Measurements from ENCODE around the gene SERPINE3.

Gene SERPINE3

DNA sequence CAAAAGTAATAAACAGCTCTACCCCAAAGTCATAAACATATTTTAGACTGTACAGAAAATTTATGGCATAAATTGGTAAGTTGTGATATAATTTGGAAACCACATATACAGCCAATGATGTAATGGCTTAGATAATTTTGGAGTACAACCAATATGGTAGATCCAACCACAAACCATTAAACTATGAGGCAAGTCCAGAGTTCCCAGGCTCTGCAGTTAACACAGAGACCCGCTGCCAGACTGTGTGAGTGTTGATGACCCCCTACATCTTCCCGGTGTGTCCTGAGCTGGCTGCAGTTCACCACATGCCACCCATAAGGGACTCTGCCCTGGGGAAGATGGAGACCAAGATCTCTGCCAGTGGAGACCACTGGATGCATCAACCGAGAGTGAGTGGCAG lies 9.9 kb upstream of the SERPINE3 start:
- H3K9me3 ChIP-seq (ENCODE audit: control insufficient read depth in 1 of 2, low read length in 2 of 2): no peaks in the 10 kb centered on the region
- H3K36me3 ChIP-seq (ENCODE audit: control insufficient read depth in 1 of 2, insufficient read depth in 2 of 2, low read length in 2 of 2): no peaks in the 10 kb centered on the region
- no peaks in the 10 kb centered on the region for H3K4me1 ChIP-seq (ENCODE audit: control insufficient read depth in 1 of 2, insufficient read depth in 2 of 2, low read length in 2 of 2)
- no peaks in the 10 kb centered on the region for H3K27me3 ChIP-seq (ENCODE audit: low read depth, low read length)
- H3K27ac ChIP-seq (ENCODE audit: low read length): no peak overlapping the region
- H3K4me3 ChIP-seq (ENCODE audit: low read depth in 1 of 2, low read length in 2 of 2): no peak overlapping the region

DNA sequence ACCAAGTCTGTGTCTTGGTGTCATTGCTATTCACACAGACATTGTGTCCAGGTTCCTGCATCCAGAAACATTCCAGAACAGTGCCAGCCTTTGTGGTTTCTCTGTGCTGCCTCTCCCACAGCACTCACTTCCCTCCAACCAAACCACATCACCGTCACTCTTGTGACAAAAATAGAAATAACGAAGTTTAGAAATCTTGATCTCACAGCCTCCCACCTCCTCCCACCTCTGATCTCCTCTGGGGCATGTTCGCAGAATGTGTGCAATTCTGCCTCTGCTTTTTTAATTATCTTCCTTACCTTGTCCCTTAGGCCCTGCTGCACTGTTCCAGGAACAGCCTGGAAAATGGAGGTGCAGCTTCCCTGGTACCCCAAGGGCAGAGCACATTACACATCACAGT lies 8.7 kb upstream of the SERPINE3 start:
- Histone ChIP-seq H3K9me3 (ENCODE audit: control insufficient read depth in 1 of 2, low read length in 2 of 2) (no peaks in the 10 kb centered on the region), H3K27ac (ENCODE audit: low read length) (no peak overlapping the region), H3K4me3 (ENCODE audit: low read depth in 1 of 2, low read length in 2 of 2) (no peak overlapping the region), H3K4me1 (ENCODE audit: control insufficient read depth in 1 of 2, insufficient read depth in 2 of 2, low read length in 2 of 2) (no peaks in the 10 kb centered on the region), H3K27me3 (ENCODE audit: low read depth, low read length) (no peaks in the 10 kb centered on the region), H3K36me3 (ENCODE audit: control insufficient read depth in 1 of 2, insufficient read depth in 2 of 2, low read length in 2 of 2) (no peaks in the 10 kb centered on the region)

- H3K4me3 ChIP-seq (ENCODE audit: low read depth in 1 of 2, low read length in 2 of 2): no peak overlapping the region
- no peaks in the 10 kb centered on the region for H3K4me1 ChIP-seq (ENCODE audit: control insufficient read depth in 1 of 2, insufficient read depth in 2 of 2, low read length in 2 of 2)
- no peaks in the 10 kb centered on the region for H3K36me3 ChIP-seq (ENCODE audit: control insufficient read depth in 1 of 2, insufficient read depth in 2 of 2, low read length in 2 of 2)
- H3K27me3 ChIP-seq (ENCODE audit: low read depth, low read length): no peaks in the 10 kb centered on the region
- no peak overlapping the region for H3K27ac ChIP-seq (ENCODE audit: low read length)
- no peaks in the 10 kb centered on the region for H3K9me3 ChIP-seq (ENCODE audit: control insufficient read depth in 1 of 2, low read length in 2 of 2)
Measured at GRCh38 chr13:51331354-51331861, 8.1 kb upstream of the SERPINE3 start.

DNA sequence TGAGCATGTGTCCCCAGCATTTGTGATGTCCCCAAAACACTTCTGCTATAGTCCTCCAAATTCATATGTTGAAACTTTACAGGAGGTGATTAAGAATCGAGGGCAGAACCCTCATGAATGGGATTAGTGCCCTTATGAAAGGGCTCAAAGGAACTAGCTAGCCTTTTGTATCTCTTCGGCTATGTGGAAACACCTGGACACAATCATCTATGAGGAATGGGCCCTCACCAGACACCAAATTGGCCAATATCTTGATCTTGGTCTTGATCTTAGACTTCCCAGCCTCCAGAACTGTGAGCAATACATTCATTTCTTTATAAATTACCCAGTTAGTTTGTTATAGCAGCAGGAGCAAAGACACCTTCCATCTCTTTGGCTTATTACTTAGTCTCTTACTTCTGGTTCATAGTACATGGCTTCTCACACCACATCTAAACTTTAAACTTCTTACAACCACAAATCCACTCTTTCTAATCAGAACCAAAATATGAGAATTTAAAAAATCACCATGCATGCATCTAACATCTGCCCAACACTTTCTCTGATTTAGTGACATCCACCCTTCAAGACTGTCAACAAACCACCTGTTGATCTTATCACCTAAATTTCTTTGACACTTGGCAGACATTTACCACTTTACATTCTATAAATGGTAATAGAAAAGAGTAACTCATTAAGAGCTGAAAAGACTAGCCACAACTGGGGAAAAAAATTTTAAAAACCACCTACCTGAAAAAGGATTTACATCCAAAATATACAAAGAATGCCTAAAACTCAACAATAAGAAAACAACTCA lies 6.7 kb upstream of the SERPINE3 start:
- Histone ChIP-seq H3K4me3 (ENCODE audit: low read depth in 1 of 2, low read length in 2 of 2) (no peak overlapping the region), H3K27me3 (ENCODE audit: low read depth, low read length) (no peaks in the 10 kb centered on the region), H3K36me3 (ENCODE audit: control insufficient read depth in 1 of 2, insufficient read depth in 2 of 2, low read length in 2 of 2) (no peaks in the 10 kb centered on the region), H3K27ac (ENCODE audit: low read length) (no peak overlapping the region), H3K9me3 (ENCODE audit: control insufficient read depth in 1 of 2, low read length in 2 of 2) (no peaks in the 10 kb centered on the region), H3K4me1 (ENCODE audit: control insufficient read depth in 1 of 2, insufficient read depth in 2 of 2, low read length in 2 of 2) (no peaks in the 10 kb centered on the region)

- Histone ChIP-seq H3K27me3 (ENCODE audit: low read depth, low read length) (no peaks in the 10 kb centered on the region), H3K9me3 (ENCODE audit: control insufficient read depth in 1 of 2, low read length in 2 of 2) (no peaks in the 10 kb centered on the region)
Measured at GRCh38 chr13:51333421-51333820, 6.1 kb upstream of the SERPINE3 start.

GRCh38 chr13:51333826-51334225 lies 5.7 kb upstream of the SERPINE3 start:
- Histone ChIP-seq H3K4me3 (ENCODE audit: low read depth in 1 of 2, low read length in 2 of 2) (no peak overlapping the region), H3K9me3 (ENCODE audit: control insufficient read depth in 1 of 2, low read length in 2 of 2) (no peaks in the 10 kb centered on the region), H3K27me3 (ENCODE audit: low read depth, low read length) (no peaks in the 10 kb centered on the region), H3K36me3 (ENCODE audit: control insufficient read depth in 1 of 2, insufficient read depth in 2 of 2, low read length in 2 of 2) (no peaks in the 10 kb centered on the region), H3K4me1 (ENCODE audit: control insufficient read depth in 1 of 2, insufficient read depth in 2 of 2, low read length in 2 of 2) (no peaks in the 10 kb centered on the region), H3K27ac (ENCODE audit: low read length) (no peak overlapping the region)

More at GRCh38 chr13:51333421-51333820, 6.1 kb upstream of the SERPINE3 start:
- Histone ChIP-seq H3K36me3 (ENCODE audit: control insufficient read depth in 1 of 2, insufficient read depth in 2 of 2, low read length in 2 of 2) (no peaks in the 10 kb centered on the region), H3K4me3 (ENCODE audit: low read depth in 1 of 2, low read length in 2 of 2) (no peak overlapping the region), H3K4me1 (ENCODE audit: control insufficient read depth in 1 of 2, insufficient read depth in 2 of 2, low read length in 2 of 2) (no peaks in the 10 kb centered on the region), H3K27ac (ENCODE audit: low read length) (no peak overlapping the region)

DNA sequence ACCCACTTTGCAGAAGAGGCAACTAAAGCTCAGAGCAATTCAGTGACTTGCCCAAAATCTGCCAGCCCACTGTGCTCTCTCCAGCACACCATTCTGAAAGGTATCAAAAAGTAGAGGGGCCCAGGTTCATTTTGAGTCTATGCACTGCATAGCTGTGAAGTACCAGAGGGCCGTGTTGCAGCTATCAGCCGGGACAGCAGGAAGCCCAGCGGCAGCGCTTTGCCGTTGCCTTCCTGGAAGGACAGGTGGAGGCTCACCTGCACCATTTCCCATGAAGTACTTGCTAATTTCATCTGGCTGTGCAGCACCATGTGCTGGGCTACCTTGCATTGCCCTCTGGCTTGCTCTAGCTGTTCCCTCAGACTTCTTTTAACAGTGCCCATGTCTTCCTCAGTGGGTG lies 2.7 kb upstream of the SERPINE3 start:
- H3K27me3 ChIP-seq (ENCODE audit: low read depth, low read length): no peaks in the 10 kb centered on the region
- no peak overlapping the region for H3K4me3 ChIP-seq (ENCODE audit: low read depth in 1 of 2, low read length in 2 of 2)
- H3K36me3 ChIP-seq (ENCODE audit: control insufficient read depth in 1 of 2, insufficient read depth in 2 of 2, low read length in 2 of 2): no peaks in the 10 kb centered on the region
- no peaks in the 10 kb centered on the region for H3K9me3 ChIP-seq (ENCODE audit: control insufficient read depth in 1 of 2, low read length in 2 of 2)
- no peak overlapping the region for H3K27ac ChIP-seq (ENCODE audit: low read length)
- no peaks in the 10 kb centered on the region for H3K4me1 ChIP-seq (ENCODE audit: control insufficient read depth in 1 of 2, insufficient read depth in 2 of 2, low read length in 2 of 2)

DNA sequence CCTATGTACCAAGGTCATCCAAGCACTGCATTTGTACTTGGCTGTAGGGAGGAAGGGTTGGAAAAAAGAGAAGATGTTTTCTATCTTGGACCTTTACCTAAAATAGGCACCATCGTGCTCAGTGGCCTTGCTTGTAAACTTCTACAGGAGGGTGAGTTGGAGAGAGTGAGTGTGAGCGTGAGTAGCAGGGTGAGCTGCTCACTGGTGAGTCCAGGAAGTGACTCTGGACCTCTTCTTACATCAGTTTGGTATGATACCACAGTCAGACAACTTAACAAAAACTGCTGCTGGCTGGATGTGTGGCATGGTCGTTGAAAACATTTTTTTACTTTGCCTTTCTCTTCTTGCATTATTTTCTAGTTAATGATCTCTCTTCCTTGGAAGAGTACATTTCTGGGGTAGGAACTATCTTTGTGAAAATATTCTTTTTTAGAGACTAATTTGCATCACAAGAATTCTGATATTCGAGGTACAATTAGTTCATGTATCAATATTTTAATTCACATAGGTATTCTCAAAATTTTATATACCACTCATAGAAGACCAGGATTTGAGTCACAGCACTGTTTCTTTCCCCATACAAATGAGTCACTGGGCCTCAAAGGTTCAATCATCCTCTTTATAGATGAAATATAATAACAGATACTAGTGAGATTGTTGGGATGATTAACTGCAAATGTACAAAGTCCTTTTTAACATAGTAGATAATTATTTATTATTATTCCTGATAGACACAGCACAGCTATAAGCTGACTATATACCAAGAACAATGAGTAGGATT lies 651 bp downstream of the SERPINE3 start:
- H3K27me3 ChIP-seq (ENCODE audit: low read depth, low read length): no peaks in the 10 kb centered on the region
- no peaks in the 10 kb centered on the region for H3K4me1 ChIP-seq (ENCODE audit: control insufficient read depth in 1 of 2, insufficient read depth in 2 of 2, low read length in 2 of 2)
- H3K4me3 ChIP-seq (ENCODE audit: low read depth in 1 of 2, low read length in 2 of 2): no peak overlapping the region

DNA sequence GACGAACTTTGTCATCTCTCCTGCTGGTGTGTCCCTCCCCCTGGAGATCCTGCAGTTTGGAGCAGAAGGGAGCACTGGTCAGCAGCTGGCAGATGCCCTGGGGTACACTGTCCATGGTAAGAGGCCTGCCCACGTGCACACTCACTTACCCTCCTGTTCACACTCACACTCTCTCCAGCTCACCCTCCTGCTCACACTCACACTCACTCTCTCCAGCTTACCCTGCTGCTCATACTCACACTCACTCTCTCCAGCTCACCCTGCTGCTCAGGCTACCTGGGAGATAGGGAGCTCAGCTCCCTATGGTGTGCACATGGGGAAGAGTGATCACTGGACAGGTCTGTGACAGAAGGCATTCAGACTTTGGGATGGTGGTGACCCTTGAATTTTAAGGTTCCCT lies 1.7 kb downstream of the SERPINE3 start:
- H3K27me3 ChIP-seq (ENCODE audit: low read depth, low read length): no peaks in the 10 kb centered on the region
- H3K4me1 ChIP-seq (ENCODE audit: control insufficient read depth in 1 of 2, insufficient read depth in 2 of 2, low read length in 2 of 2): no peaks in the 10 kb centered on the region
- H3K4me3 ChIP-seq (ENCODE audit: low read depth in 1 of 2, low read length in 2 of 2): no peak overlapping the region
- H3K36me3 ChIP-seq (ENCODE audit: control insufficient read depth in 1 of 2, insufficient read depth in 2 of 2, low read length in 2 of 2): no peaks in the 10 kb centered on the region
- no peak overlapping the region for H3K27ac ChIP-seq (ENCODE audit: low read length)
- H3K9me3 ChIP-seq (ENCODE audit: control insufficient read depth in 1 of 2, low read length in 2 of 2): no peaks in the 10 kb centered on the region

More for the DNA sequence above, 651 bp downstream of the SERPINE3 start:
- Histone ChIP-seq H3K36me3 (ENCODE audit: control insufficient read depth in 1 of 2, insufficient read depth in 2 of 2, low read length in 2 of 2) (no peaks in the 10 kb centered on the region), H3K27ac (ENCODE audit: low read length) (no peak overlapping the region), H3K9me3 (ENCODE audit: control insufficient read depth in 1 of 2, low read length in 2 of 2) (no peaks in the 10 kb centered on the region)

DNA sequence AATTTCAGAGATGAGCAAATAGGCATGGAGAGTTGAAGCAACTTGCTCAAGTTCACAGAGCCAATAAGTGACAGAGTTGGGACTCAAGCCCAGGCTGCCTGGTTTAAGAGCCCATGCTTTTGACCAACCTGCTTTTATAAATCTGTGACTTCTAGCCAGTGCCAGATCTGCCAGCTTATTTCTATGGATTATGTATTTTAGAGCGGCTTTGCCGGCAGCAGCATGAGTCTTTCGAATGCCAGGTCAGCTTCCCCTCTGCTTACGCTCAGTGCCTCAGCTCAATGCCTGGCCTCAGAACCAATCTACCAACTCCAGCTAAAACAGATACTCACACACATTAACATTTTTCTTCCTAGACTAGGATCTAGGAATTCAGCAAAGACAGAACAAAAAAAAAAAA lies 2.3 kb downstream of the SERPINE3 start:
- Histone ChIP-seq H3K9me3 (ENCODE audit: control insufficient read depth in 1 of 2, low read length in 2 of 2) (no peaks in the 10 kb centered on the region), H3K36me3 (ENCODE audit: control insufficient read depth in 1 of 2, insufficient read depth in 2 of 2, low read length in 2 of 2) (no peaks in the 10 kb centered on the region), H3K27ac (ENCODE audit: low read length) (no peak overlapping the region), H3K4me3 (ENCODE audit: low read depth in 1 of 2, low read length in 2 of 2) (no peak overlapping the region), H3K27me3 (ENCODE audit: low read depth, low read length) (no peaks in the 10 kb centered on the region), H3K4me1 (ENCODE audit: control insufficient read depth in 1 of 2, insufficient read depth in 2 of 2, low read length in 2 of 2) (no peaks in the 10 kb centered on the region)

- H3K9me3 ChIP-seq (ENCODE audit: control insufficient read depth in 1 of 2, low read length in 2 of 2): no peaks in the 10 kb centered on the region
- no peaks in the 10 kb centered on the region for H3K36me3 ChIP-seq (ENCODE audit: control insufficient read depth in 1 of 2, insufficient read depth in 2 of 2, low read length in 2 of 2)
- H3K27me3 ChIP-seq (ENCODE audit: low read depth, low read length): no peaks in the 10 kb centered on the region
- H3K27ac ChIP-seq (ENCODE audit: low read length): no peak overlapping the region
- H3K4me3 ChIP-seq (ENCODE audit: low read depth in 1 of 2, low read length in 2 of 2): no peak overlapping the region
- no peaks in the 10 kb centered on the region for H3K4me1 ChIP-seq (ENCODE audit: control insufficient read depth in 1 of 2, insufficient read depth in 2 of 2, low read length in 2 of 2)
Measured at GRCh38 chr13:51342706-51343105, 3.2 kb downstream of the SERPINE3 start.

Measured in muscle layer of duodenum (tissue), 2 donors.